D721Med (cell line): Measurements from ENCODE around the gene OPCML.

Experiments
- DNase-seq: peaks from one replicate; pipeline ENCODE4 v3.0.0; 2011; ENCODE audit warnings: low spot score; ENCODE audit not compliant: insufficient read length
- FAIRE-seq: peaks from 2 replicates; lab custom pipeline; 2011; peaks lifted over from hg19 to GRCh38; lab: Jason Lieb, UNC
- TF ChIP-seq, protein P1 (sequence below): IDR thresholded peaks from 2 replicates; pipeline ENCODE4 v1.5.1; 2012; ENCODE audit warnings: mild to moderate bottlenecking, control low read depth; ENCODE audit not compliant: insufficient read depth; ENCODE audit errors: missing control alignments

OPCML gene

DNA sequence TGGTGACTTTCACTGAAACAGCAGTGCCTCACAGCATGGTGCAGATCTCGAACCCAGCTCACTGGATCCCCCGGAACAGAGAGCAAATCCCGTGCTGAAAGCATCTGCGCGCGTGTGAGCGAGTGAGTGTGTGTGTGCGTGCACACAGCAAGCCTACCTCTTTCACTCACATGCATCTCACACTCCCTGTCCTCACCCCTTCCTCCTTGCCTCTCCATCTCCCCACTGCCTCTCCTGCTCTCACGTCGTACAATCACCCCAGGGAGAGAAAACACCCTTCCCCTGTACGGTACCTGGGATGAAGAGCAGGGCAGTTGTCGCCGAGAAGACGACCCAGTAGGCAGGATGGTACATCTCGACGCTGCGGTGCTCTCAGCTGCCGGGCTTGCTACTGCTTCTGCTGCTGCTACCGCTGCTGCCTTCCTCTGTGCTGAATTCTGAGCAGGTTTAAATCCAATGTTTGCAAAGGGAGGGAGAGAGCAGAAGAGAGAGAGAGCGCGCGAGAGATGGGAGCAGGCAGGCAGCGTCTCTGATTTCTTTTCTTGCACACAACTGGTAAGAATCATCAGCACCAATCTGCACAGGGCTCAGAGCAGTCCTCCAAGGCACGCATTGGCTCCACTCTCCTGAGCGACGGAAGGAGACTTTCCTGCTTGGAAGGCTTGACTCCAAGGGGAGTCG lies at the start of gene OPCML:
TSS of gene OPCML (minus strand) at position 531 of the 681 bp plus-strand sequence.
- TF ChIP-seq, protein P1, sequence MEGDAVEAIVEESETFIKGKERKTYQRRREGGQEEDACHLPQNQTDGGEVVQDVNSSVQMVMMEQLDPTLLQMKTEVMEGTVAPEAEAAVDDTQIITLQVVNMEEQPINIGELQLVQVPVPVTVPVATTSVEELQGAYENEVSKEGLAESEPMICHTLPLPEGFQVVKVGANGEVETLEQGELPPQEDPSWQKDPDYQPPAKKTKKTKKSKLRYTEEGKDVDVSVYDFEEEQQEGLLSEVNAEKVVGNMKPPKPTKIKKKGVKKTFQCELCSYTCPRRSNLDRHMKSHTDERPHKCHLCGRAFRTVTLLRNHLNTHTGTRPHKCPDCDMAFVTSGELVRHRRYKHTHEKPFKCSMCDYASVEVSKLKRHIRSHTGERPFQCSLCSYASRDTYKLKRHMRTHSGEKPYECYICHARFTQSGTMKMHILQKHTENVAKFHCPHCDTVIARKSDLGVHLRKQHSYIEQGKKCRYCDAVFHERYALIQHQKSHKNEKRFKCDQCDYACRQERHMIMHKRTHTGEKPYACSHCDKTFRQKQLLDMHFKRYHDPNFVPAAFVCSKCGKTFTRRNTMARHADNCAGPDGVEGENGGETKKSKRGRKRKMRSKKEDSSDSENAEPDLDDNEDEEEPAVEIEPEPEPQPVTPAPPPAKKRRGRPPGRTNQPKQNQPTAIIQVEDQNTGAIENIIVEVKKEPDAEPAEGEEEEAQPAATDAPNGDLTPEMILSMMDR: no peak
- FAIRE-seq: no peak
- DNase-seq: no peak

DNA sequence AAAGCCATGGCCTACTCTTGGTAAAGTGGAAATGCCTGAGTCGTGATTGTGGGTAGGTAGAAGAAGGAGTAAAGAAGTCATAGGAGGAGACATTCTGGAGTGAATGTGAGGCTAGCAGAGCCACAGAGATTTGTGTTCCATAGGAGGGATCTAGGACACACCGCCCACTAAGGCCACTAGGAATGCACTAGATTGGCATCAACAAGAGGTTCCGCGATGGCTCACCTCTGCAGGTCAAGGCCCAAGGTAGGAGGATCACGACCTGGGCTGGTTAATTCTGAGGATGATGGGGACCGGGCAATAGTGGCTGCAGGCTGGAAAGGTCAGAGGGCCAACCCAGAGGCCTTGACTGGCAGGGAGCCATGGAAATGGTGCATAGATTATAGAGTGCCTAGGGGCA lies 48.8 kb upstream of the OPCML start:
- DNase-seq (no peak), FAIRE-seq (no peak)
- TF ChIP-seq, protein P1: no peak

DNA sequence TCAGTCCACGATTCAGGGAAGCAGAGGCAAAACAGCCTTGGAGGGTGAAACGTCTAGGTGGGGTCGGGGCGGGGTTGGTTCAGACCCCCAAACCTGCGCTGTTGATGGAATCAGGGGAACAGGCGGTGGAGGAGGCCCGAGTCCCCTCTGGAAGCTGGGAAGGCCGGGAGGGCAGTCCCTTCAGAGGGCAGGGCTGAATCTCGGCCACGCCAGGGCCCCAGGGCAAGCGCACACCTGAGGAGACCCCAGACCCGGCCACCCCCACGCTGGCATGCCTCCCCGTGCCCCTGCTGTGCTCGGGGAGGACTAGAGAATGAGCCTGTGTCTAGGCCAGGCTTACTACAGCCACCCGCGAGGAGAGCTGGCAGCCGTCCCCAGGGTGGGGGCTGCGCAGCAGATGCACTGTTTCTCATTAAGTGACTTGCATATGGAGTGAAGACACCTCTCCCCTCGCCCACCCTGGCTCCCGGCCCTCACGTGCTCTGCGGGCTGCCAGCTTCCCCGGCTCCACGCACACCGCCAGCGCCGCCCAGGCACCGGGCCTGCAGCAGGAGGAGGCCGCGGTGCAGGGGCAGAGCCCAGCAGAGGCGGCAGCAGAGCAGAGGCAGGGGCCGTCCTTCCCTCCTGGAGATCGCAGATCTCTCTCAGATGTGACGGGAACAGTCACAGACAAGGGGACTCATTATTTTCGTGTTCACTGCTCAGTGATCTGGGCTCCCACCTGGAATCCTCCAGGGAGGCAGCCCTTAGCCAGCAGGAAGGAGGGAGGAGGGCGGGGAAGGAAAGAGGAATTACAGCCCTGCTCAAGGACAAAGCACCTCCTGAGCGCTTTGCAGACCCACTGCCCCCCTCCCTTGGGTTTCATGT lies 47.1 kb upstream of the OPCML start:
- FAIRE-seq (no peak), DNase-seq (no peak)
- TF ChIP-seq, protein P1: no peak

DNA sequence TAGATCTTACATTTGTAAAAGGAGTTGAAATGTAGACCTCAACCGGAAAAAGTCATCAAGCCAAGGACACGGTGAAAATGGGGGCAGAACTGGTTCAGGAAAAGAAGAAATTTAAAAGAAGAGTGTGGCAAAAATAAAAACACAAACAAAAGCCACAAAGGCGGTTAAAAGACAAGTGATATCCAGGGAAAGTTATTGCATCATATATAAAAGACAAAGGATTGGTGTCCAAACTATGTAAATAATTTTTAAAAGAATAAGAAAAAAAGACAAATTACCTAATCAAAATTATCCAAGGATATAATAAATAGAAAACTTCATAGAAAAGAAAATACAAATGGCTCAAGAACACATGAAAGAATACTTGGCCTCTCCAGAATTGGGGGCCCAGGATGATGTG lies 45.1 kb upstream of the OPCML start:
- FAIRE-seq (no peak), DNase-seq (no peak)
- TF ChIP-seq, protein P1: no peak

DNA sequence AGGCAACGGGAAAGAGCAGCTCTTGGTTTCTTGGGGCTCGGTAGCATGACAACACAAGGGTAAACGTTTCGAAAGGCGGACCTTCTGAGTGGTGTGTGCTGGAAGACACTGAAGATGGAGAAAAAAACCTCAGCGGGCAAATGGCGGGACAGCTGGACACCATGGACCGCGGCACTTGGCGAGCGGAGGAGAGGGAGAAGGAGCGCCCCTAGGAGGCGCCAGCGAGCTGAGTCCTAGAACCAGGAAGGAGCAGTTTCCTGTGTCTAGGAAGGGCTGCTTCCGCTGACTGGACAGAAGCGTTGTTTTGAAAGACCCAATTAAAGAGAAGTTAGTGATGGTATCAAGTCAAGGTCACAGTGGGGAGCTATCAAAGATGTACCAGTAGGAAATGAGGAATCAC lies 44.0 kb upstream of the OPCML start:
- DNase-seq (no peak), FAIRE-seq (no peak)
- TF ChIP-seq, protein P1: peak; percentile 2

DNA sequence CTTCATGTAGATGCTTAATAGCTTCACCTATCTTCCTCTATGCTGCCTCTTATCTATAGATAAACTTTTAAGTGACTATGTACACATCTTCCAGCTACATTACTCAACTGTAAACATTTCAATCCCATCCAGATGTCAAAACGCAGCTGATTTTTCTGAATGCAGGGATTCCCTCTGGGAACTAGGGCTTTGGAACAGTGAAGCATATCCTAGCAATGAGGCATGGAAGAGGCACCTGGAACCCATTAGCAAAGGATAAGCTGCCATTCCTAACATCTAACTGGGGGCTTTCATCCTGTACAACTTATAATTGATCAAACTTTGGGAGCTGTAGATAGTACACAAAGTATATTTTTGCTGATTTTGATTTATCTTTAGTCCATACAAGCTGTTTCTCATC lies 40.8 kb upstream of the OPCML start:
- no peak for FAIRE-seq
- DNase-seq: no peak
- TF ChIP-seq, protein P1: no peak
